Right renal cortex interstitium (tissue), 3 donors: Measurements from ENCODE around the gene SHC2. TPM values are rescaled to one million over a fixed set of nuclear protein-coding genes. Genes with fewer than 3 reads are reported as not detected.
"Not testable (repeated sequence)": the region's sequence is repeated elsewhere in the genome, so short reads cannot be mapped to it uniquely, and the experiment has no call there.

ENCODE experiments used
- DNase-seq, 3 donors: peaks; one replicate each; pipeline ENCODE4 v3.0.0-alpha.2; 2013; ENCODE audit warnings: low read depth in 3 of 3, low spot score in 2 of 3
- polyA plus RNA-seq, 3 donors: library from polyadenylated mRNA; unstranded; fragments of 120-200 nt; gene quantifications; one replicate each; pipeline ENCODE4 v1.2.1, GENCODE V29; 2013; ENCODE audit not compliant: insufficient read length in 3 of 3

The SHC2 gene
- polyA plus RNA-seq, 3 donors: 21.5 to 25.9 (median 21.5) TPM

DNA sequence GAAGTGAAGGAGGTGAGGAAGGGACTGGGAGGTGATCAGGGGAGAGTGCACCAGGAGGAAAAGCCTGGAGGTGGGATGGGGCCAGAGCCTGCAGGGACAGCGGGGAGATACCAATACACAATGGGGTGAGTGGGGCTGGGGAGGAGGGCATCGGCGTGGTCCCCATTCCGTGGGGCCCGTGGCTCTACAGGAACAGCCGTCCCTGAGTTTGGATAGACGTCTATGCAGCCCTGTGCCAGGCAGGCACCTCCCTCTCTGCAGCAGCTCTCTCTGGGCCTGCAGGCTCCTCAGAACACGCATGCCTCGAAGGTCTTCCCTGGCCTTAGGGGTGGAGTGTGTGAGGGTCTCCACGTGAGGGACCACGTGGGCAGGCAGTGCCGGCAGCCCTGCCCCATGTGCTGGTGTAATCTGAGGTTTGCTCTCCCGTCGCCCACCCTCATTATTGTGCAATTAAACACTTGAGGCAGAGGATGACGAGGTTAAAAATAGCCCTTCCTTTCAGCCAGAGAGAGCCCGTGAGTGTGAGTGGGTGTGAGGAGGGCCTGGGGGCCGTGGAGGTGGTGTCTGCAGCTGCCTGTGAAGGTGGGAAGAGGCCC is 68.4 kb downstream of the SHC2 start:
- no peak for DNase-seq

DNA sequence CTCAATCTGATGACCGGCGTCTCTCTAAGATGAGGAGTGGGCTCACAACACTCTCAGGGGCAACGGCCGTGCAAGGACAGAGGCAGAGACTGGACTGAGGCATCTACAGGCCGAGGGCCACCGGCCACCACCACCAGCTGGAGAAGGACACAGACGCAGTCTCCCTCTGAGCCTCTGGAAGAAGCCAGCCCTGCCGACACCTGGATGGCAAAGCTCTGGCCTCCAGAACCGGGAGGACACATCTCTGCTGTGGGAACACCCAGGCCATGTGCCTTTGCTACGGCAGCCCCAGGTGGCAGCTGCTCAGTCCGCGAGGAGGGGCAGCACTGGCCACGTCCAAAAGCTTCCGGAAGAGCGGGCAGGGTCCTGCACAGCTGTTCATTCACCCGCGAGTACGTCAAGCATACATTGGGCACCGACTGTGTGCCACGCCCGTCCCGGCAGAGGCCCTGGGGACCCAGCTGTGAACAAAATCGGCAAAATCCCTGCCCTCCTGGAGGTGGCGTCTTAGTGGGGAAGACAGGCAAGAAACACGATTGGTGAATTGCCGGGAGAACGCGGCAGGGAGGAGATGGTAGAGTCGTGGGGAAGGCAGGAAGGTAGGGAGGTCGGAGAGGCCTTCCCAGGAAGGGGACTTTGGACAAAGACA is 69.0 kb downstream of the SHC2 start:
- DNase-seq: no peak

DNA sequence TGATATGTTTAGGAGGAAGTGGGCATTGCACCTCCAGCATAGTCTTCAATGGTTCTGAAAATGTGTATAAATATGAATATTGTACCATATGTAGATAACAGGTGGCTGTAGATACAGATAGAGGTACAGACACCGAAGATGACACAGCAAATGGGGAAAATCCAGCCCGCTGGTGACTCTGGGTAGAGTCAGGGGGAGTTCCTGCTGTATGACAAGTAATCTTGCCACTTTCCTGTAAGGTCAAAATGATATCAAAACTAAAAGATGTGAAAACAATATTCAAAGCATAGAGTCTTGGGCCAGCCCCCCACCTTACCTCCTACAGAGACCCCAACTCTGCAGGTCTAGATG is 69.7 kb downstream of the SHC2 start:
- no peak for DNase-seq

DNA sequence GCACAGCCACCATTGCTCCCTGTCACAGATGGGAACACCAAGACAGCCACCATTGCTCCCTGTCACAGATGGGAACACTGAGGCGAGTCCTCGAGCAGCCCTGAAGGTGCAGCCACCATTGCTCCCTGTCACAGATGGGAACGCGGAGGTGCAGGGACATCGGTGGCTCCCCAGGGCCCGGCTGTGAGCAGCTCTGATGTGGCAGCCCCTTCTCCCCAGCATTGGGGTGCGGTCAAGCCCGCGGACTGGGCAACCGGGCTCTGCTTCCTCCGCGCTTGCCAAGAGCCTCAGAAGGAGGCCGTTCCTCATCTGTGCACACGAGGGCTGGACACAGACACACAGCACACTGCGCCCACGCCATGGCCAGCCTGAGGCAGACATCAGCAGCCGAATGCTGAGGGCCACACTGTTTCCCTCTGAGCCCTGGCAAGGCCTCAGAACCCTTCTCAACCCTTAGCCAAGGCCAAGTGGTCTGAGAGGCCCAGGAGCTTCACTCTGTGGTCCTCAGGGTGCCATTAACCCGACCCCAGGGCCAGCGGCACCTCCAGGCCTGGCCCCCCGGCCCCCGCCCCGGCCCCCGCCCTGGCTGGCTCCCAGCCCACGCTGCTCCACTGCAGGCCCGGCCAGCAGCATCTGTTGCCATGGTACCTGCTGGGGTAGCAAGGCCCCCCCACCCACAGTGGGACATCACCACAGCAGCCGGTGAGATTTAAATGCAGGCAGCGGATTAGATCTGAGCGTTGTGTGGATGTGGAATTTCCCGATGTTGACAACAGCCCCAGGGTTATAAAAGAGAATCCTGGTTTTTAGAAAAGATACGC is 70.2 kb downstream of the SHC2 start:
- no peak for DNase-seq

DNA sequence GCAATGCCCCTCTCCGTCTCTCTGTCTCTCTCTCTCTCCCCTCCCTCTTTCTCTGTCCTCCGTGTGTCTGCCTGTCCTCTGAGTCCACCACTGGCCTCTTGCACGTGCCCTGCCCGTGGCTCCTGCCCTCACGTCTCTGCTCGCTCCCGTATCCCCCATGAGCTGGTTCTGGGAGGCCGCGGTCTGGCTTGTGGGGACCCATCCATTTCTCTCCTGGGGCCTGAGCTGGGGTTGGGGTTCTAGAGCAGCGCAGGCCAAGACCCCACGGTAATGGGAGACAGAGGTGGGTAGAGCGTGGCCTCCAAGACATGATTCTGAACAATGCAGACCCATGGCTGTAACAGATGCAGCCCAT is 70.9 kb downstream of the SHC2 start:
- no peak for DNase-seq

DNA sequence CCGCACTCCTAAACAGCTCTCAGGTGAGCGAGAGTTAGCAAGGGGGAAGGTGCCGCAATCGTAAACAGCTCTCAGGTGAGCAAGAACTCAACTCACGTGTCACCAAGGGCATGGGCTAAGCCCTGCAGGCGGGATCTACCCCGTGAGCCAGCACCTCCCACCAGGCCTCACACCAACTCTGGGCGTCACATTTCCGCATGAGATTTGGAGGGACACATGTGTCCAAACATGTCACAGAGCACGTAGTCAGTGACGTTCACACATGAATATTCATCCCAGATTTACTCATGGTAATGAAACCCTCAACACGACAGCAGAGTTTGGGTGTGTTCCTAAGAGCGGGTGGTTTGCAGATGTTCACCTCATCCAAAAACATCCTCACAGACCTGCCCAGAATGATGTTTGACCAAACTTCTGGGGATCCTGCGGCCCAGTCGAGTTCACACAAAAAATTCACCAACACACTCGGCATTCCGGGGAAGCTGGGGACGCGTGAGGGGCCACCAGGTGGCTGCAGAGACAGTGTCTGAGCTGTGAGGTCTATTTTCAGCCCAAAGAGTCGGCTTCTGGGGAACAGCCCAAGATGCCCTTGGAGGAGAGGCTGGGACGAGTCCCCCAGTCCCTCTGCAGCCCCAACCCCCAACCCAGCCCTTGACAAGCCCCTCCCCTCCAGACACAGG is 71.4 kb downstream of the SHC2 start:
- DNase-seq: no peak

DNA sequence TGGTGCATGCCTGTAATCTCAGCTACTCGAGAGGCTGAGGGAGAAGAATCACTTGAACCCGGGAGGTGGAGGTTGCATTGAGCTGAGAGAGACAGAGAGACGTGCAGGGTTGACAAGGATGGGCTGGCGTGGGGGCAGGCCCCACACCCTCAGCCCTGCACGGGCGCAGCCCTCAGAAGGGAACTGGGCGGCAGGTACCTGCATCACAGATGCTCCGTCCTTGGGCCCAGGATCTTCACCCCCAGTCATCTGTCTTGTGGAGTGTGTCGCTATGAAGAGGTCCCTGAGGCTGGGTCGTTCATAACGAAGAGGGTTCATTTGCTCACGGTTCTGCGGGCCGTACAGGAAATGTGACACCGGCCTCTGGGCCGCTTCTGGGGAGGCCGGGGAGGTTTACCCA is 72.1 kb downstream of the SHC2 start:
- no peak for DNase-seq

DNA sequence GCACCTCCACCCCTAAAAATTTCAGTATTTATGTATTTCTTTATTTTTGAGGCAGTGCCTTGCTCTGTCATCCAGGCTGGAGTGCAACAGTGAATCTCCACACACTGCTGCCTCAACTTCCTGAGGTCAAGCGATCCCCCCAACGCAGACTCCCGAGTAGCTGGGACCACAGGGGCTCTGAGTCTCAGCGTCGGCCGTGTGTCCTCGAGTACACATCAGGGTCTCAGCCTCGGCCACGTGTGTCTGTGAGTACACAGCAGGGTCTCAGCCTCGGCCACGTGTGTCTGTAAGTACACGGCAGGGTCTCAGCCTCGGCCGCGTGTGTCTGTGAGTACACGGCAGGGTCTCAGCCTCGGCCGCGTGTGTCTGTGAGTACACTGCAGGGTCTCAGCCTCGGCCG is 73.1 kb downstream of the SHC2 start:
- no peak for DNase-seq

DNA sequence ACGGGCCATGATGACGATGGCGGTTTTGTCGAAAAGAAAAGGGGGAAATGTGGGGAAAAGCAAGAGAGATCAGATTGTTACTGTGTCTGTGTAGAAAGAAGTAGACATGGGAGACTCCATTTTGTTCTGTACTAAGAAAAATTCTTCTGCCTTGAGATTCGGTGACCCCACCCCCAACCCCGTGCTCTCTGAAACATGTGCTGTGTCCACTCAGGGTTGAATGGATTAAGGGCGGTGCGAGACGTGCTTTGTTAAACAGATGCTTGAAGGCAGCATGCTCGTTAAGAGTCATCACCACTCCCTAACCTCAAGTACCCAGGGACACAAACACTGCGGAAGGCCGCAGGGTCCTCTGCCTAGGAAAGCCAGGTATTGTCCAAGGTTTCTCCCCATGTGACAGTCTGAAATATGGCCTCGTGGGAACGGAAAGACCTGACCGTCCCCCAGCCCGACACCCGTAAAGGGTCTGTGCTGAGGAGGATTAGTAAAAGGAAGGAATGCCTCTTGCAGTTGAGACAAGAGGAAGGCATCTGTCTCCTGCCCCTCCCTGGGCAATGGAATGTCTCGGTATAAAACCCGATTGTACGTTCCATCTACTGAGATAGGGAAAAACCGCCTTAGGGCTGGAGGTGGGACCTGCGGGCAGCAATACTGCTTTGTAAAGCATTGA is 74.1 kb downstream of the SHC2 start:
- DNase-seq: not testable (repeated sequence)

DNA sequence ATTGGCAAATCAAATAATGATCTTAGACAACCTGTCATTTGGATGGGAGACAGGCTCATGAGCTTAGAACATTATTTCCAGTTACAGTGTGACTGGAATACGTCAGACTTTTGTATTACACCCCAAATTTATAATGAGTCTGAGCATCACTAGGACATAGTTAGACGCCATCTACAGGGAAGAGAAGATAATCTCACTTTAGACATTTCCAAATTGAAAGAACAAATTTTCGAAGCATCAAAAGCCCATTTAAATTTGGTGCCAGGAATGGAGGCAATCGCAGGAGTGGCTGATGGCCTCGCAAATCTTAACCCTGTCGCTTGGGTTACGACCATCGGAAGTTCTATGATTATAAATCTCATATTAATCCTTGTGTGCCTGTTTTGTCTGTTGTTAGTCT is 74.6 kb downstream of the SHC2 start:
- not testable (repeated sequence) for DNase-seq

DNA sequence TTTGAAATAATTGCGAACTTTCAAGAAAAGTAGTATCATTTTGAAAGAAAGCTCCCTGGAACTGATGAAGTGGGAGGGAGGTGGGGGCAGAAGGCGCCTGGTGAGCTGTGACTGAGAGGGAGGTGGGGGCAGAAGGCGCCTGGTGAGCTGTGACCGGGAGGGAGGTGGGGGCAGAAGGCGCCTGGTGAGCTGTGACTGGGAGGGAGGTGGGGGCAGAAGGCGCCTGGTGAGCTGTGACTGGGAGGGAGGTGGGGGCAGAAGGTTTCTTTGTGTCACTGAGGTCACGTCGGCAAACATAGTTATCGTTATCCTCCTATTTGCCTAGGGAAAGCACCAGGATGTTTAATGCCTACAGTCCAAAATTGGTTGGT is 76.0 kb downstream of the SHC2 start:
- DNase-seq: no peak

DNA sequence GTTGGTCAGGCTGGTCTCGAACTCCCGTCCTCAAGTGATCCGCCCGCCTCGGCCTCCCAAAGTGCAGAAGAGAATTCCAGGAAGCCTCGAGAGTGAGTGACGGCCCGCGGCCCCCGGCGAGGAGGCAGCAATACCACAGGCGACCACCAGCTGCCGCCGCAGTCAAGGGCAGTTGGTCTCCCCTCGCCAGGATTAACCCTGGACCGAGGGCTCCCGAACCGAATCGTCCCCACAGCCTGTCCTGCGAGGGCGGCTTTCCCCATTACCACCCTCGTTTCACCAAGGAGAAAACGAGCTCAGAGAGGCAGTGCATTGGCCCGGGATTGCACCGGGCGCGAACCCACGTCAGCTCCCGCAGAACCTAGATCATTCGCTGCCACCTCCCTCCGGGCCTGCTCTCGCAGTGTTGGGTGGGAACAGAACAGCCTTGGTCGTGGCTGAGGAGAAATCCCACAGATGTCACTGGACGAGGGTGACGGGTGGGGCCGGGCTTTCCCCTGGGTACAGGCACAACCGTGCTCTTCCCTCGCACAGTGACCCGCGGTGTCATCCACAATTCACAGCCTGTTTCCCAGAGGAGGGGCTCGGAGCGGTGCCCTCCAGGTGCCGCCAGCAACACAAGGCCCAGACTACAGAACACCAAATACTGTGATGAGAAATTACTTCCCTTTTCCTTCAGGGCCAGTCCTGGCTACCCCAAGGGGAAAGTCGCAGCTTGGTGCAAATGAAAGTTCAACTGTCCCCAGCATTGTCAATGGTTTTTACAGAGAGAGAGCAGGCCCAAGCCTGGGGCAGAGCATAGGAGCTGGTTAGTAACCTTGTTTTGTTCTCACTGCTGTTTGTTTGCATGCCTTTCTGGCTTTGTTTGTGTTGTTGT is 76.7 kb downstream of the SHC2 start:
- no peak for DNase-seq

DNA sequence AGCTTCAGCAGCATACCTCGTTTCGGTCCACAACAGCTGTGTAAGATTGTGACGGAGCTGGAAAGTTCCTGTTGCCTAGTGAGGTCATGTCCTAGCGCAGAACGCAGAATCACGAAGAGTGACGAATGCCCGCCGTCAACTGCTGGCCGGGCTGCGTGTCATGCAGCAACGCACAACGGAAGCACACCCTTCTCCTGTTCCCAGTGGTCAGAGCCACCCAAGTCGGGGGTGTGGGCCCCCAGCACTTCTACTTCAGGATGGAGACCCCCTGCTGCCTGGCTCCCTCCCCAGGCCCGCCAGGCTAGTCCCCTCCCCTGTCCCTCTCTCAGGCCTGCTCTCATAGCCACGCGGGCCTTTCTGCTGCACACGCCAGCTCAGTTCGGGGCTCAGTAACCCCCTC is 77.8 kb downstream of the SHC2 start:
- no peak for DNase-seq

DNA sequence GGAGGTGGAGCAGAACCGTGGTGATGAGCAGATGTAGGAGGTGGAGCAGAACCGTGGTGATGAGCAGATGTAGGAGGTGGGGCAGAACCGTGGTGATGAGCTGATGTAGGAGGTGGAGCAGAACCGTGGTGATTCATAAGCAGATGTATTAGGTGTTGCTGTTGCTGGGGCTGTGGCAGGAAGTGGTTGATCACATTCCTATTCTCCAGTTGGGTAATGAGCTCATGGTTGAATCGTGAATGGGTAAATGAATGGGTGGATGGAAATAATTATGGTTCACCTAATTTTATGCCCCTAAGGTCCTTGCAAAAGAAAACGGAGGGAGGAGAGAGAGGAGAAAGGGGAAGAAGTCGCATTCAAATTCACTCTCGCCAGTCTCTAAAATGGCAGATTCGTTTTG is 78.3 kb downstream of the SHC2 start:
- not testable (repeated sequence) for DNase-seq

DNA sequence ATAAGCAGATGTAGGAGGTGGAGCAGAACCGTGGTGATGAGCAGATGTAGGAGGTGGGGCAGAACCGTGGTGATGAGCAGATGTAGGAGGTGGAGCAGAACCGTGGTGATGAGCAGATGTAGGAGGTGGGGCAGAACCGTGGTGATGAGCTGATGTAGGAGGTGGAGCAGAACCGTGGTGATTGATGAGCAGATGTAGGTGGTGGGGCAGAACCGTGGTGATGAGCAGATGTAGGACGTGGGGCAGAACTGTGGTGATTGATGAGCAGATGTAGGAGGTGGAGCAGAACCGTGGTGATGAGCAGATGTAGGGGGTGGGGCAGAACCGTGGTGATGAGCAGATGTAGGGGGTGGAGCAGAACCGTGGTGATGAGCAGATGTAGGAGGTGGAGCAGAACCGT is 78.9 kb downstream of the SHC2 start:
- not testable (repeated sequence) for DNase-seq

DNA sequence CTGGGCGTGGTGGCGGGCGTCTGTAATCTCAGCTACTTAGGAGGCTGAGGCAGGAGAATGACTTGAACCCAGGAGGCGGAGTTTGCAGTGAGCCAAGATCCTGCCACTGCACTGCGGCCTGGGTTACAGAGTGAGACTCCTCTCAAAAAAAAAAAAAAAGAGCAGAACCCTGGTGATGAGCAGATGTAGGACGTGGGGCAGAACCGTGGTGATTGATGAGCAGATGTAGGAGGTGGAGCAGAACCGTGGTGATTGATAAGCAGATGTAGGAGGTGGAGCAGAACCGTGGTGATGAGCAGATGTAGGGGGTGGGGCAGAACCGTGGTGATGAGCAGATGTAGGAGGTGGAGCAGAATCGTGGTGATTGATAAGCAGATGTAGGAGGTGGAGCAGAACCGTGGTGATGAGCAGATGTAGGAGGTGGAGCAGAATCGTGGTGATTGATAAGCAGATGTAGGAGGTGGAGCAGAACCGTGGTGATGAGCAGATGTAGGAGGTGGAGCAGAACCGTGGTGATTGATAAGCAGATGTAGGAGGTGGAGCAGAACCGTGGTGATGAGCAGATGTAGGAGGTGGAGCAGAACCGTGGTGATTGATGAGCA is 80.1 kb downstream of the SHC2 start:
- DNase-seq: not testable (repeated sequence)

DNA sequence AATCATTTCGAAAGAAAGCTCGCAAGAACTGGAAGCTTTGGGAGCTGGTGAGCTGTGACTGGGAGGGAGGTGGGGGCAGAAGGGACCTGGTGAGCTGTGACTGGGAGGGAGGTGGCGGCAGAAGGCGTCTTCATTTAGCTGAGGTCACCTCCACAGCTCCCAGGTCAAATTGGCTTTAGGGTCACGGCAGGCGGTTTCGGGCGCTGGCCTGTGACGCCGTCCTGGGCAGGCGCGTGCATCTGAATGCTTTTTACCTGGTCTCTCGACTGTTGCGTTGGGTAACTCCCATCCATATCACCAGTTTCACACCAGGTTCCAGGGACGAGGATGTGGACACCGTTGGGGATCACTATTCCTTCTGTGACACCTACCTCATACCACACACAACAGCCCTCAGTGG is 81.0 kb downstream of the SHC2 start:
- no peak for DNase-seq

DNA sequence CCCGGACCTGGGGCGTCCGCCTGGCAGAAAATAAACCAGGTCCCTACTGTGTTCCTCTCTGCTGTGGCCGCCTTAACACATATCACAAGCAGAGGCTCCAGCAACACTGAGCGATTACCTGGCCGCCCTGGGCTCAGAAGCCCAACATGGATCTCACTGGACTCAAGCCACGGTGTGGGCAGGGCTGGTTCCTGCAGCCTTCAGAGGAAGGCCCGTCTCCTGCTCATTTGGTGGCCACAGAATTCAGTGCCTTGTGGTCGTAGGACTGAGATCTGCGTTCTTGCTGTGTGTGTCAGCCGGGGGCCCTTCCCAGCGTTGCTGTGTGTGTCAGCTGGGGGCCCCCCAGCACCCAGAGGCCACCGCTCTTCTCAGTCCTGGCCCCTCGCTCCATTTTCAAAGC is 82.1 kb downstream of the SHC2 start:
- DNase-seq: no peak

DNA sequence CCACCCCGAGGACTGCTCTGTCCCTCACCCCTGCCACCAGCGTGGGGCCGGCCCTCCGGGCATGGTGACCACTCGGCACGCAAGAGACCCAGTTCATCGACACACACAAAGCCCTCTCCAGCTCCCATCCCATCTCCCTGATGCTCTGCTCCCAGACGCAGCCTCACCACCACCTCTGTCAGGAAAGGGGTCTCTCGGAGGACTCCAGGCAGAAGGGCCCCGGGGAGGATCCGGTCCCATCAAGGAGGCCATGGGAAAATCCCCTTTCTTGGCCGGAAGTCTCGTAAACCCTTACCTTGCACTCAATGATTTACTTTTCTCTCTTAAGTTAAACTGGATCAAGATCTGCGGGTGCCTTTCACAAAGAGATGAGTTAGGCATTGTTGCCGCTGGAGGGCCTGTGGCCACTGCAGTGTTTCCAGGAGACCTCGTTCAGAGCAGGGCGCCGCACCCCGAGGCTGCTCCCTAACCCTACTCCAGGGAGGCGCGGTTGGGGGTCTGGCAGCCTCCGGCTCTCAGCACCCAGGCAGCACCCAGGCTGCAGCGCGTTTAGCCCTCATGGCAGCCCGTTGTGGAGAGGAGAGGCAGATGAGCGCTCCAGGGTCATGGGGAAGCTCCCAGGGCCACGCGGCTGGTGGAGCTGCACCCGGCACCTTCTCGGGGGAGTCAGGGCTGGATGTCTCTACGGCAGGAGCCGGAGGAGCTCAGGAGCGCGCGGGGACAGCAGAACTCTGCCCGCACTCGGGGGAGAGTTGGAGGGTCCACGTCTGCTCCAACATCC is 82.8 kb downstream of the SHC2 start:
- DNase-seq: no peak
